Fibroblast of pulmonary artery (primary cell): ENCODE results near the gene RASSF5.

Experiments used
- DNase-seq: peaks from one replicate; pipeline ENCODE4 v3.0.0-alpha.2; 2010; ENCODE audit warnings: low read depth
- H3K4me3 ChIP-seq: replicated peaks from 2 replicates; pipeline ENCODE4 v1.5.1; 2011; ENCODE audit warnings: low read depth, mild to moderate bottlenecking, control low read depth, low read length, moderate library complexity
- CTCF ChIP-seq: IDR thresholded peaks from 2 replicates; pipeline ENCODE4 v1.5.1; 2011; ENCODE audit warnings: mild to moderate bottlenecking, control low read depth, low read length, inconsistent platforms; ENCODE audit errors: missing control alignments

Gene RASSF5

DNA sequence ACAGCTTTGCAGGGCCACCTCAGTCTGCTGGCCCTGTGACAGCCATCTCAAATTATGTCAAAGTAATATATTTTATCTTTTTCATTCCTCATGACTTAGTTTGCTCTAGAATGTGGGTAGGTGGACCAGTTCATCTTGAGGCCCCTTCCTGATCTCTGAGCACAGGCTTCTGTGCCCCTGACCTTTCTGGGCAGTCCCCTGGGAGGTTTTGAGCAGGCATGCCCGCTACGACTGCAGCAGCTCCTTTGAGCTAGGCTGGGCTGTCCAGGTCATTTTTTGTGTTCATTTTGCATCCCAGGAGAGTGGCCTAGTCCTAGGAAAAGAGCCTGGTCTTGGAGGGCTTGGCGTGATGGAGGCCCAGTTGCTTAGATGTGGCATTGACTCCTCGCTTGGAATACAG is 62.2 kb downstream of the RASSF5 start:
- DNase-seq: no peak
- TF ChIP-seq CTCF: no peak
- no peak overlapping the region for H3K4me3 ChIP-seq

GRCh38 chr1:206570529-206570928 is 63.2 kb downstream of the RASSF5 start:
- no peak for TF ChIP-seq CTCF
- H3K4me3 ChIP-seq: no peak overlapping the region
- DNase-seq: no peak

GRCh38 chr1:206572835-206573234 is 65.5 kb downstream of the RASSF5 start:
- no peak for TF ChIP-seq CTCF
- H3K4me3 ChIP-seq: no peak overlapping the region

DNA sequence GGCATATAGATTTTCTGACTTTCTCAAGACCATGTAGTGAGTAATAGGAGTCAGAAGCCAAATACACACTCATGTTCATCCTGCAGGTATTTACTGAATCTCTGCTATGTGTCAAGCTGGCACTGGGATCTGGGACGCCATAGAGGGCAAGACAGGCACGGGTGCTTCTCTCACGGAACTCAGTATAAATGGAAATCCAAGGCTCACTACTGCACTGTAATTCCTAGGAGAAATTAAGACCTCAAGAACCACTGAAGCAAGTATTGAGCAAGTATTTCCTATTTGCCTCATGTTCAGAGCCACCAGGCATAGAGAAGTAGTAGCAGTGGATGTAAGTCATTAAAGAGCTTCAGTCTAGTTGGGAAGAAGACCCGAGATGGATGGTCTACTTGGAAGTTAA is 66.0 kb downstream of the RASSF5 start:
- no peak for TF ChIP-seq CTCF
- no peak overlapping the region for H3K4me3 ChIP-seq
- DNase-seq: no peak

More at GRCh38 chr1:206572835-206573234, 65.5 kb downstream of the RASSF5 start:
- no peak for DNase-seq

DNA sequence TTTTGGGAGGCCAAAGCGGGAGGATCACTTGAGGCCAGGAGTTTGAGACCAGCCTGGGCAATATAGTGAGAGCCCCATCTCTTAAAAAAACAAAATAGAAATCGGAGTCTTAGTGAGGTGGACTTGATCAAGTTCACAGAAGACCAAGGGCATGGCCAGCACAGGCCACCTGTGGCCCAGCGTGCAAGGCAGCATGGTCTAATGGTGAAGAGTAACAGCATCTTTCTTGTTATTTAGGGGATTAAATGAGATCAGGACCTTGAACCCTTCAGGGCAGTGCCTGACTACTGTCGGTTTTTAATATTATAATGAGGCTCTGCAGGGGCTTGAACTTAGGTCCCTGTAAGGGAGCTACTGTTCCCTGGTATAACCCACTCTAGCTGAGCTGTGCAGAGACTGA is 66.4 kb downstream of the RASSF5 start:
- no peak for TF ChIP-seq CTCF
- no peak for DNase-seq
- no peak overlapping the region for H3K4me3 ChIP-seq

DNA sequence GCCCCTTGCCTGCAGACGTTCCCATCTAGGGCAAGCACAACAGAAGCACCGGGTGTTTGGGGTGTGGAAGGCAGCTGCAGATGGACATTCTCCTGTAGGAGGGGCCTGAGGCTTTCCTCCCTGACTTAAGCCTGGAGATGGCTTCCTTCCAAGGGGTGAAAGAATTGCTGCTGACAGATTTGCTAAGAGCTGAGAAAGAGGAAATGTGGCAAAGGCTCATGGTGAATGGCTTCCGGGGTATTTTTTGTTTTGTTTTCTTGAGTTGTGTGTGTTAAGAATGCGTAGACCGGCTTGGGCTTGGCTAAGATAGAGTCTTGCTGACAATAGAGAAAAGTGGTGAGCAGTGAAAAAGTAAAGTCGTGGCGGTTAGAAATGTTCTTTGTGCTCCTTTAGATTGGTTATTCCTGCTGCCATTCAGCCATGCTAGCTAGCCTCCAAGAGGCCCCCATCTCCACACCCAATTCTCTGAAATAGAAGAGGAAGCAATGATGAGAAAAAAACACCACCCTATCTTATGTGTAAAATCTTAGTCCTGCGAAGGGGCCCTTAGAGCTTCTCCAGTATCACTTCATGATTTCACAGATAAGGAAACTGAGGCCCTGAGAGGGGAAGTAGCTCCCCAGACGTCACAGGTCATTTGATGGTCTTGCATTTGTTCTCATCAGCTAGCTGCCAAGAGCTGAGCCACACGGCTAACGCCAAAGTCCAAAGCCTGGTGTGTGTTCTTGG is 68.0 kb downstream of the RASSF5 start:
- H3K4me3 ChIP-seq: no peak overlapping the region
- TF ChIP-seq CTCF: no peak
- DNase-seq: peak; percentile 98
